HCT116 (cell line): ENCODE measurements around the gene AKAP3. TPM values are rescaled to one million over a fixed set of nuclear protein-coding genes. Genes with fewer than 3 reads are reported as not detected.

Source experiments
- ATAC-seq: fragments of 200-7000 bp; cut with Tn5 transposase; 2 replicates; pipeline ENCODE4 v1.9.1; 2020; ENCODE audit warnings: mild to moderate bottlenecking, moderate library complexity
- BruUV-seq: library from RNA; stranded (reverse); fragments of 400-500 nt; replicated peaks from 2 replicates; lab custom pipeline; 2021; lab: Mats Ljungman, UMichigan
- CTCF ChIA-PET: fragments of 300-600 bp; sonication (Branson Sonifier 250); formaldehyde crosslinking; loops from one replicate; lab custom pipeline; 2021; ENCODE audit warnings: antibody characterized with exemption; lab: Charles Lee
- POLR2A ChIA-PET: fragments of 300-600, 350-600 bp; sonication (Branson Sonifier 250); formaldehyde crosslinking; loops from one replicate; lab custom pipeline; 2021; ENCODE audit warnings: antibody characterized with exemption; lab: Charles Lee
- RAD21 ChIA-PET, 2 experiments: fragments of 300-600 bp; sonication (Branson Sonifier 250); formaldehyde crosslinking; loops; one replicate each; lab custom pipeline; 2023; ENCODE audit warnings: low total read pairs in 2 of 2; ENCODE audit not compliant: uncharacterized antibody in 2 of 2, unreplicated experiment in 2 of 2, low non-redundant PET in 1 of 2; lab: Charles Lee
- DNase-seq: peaks from one replicate; pipeline ENCODE4 v3.0.0-alpha.2; 2010; ENCODE audit warnings: low read depth, low spot score
- H2AFZ ChIP-seq: fragments of 200-600 bp; shearing (Covaris generic), sonication (generic); 2 replicates; pipeline ENCODE4 v1.6.1; 2017; ENCODE audit warnings: low read depth, mixed run types, mixed read lengths, antibody characterized with exemption, low read length; ENCODE audit not compliant: poor library complexity, severe bottlenecking
- H3K27ac ChIP-seq: 2 replicates; pipeline ENCODE4 v1.5.1; 2012; ENCODE audit warnings: low read depth, low read length
- H3K27me3 ChIP-seq: fragments of 200-600 bp; sonication (generic); 2 replicates; pipeline ENCODE4 v1.6.1; 2016; ENCODE audit warnings: mixed run types, low read length, mixed read lengths; ENCODE audit not compliant: insufficient read depth
- H3K36me3 ChIP-seq, 2 experiments: fragments of 200-500 bp in 1 of 2; fragments of 200-600 bp in 1 of 2; sonication (Bioruptor generic) in 1 of 2; sonication (generic) in 1 of 2; 2 replicates each; pipeline versions ENCODE4 v1.5.1 to v1.6.1; 2014 to 2016; ENCODE audit warnings: low read length in 2 of 2, inconsistent platforms in 1 of 2, mixed read lengths in 1 of 2, mixed run types in 1 of 2; ENCODE audit not compliant: insufficient read depth in 2 of 2, control insufficient read depth in 1 of 2
- H3K4me1 ChIP-seq, 2 experiments: fragments of 200-600 bp in 1 of 2; sonication (generic) in 1 of 2; 2 replicates each; pipeline versions ENCODE4 v1.5.1 to v1.6.1; 2012 to 2017; ENCODE audit warnings: low read length in 2 of 2, inconsistent platforms in 1 of 2, mild to moderate bottlenecking in 1 of 2, mixed read lengths in 1 of 2, mixed run types in 1 of 2, moderate library complexity in 1 of 2; ENCODE audit not compliant: insufficient read depth in 2 of 2, control insufficient read depth in 1 of 2
- H3K4me2 ChIP-seq: fragments of 200-600 bp; sonication (generic); 2 replicates; pipeline ENCODE4 v1.6.1; 2017; ENCODE audit warnings: mixed run types, low read length, mixed read lengths
- H3K4me3 ChIP-seq, 2 experiments: fragments of 200-600 bp in 1 of 2; sonication (generic) in 1 of 2; replicated peaks in 1 of 2; 2 replicates each; pipeline ENCODE4 v1.5.1; 2011 to 2016; ENCODE audit warnings: low read length in 2 of 2, control low read depth in 1 of 2, low read depth in 1 of 2, mild to moderate bottlenecking in 1 of 2, mixed read lengths in 1 of 2, mixed run types in 1 of 2
- H3K79me2 ChIP-seq: fragments of 200-600 bp; sonication (generic); 2 replicates; pipeline ENCODE4 v1.6.1; 2017; ENCODE audit warnings: mild to moderate bottlenecking, mixed run types, low read length, moderate library complexity, mixed read lengths; ENCODE audit not compliant: insufficient read depth
- H3K9ac ChIP-seq: fragments of 200-600 bp; sonication (generic); 2 replicates; pipeline ENCODE4 v1.6.1; 2016; ENCODE audit warnings: low read length, mixed read lengths
- H3K9me2 ChIP-seq: fragments of 200-600 bp; sonication (generic), shearing (Covaris generic); 2 replicates; pipeline ENCODE4 v1.6.1; 2017; ENCODE audit warnings: mixed run types, mild to moderate bottlenecking, moderate library complexity; ENCODE audit not compliant: insufficient read depth
- H3K9me3 ChIP-seq, 2 experiments: fragments of 200-500 bp in 1 of 2; fragments of 200-600 bp in 1 of 2; sonication (Bioruptor generic) in 1 of 2; sonication (generic) in 1 of 2; 2 replicates each; pipeline ENCODE4 v1.6.1; 2014 to 2017; ENCODE audit warnings: low read length in 2 of 2, mixed read lengths in 2 of 2, inconsistent platforms in 1 of 2, low read depth in 1 of 2, mild to moderate bottlenecking in 1 of 2, mixed run types in 1 of 2, moderate library complexity in 1 of 2; ENCODE audit not compliant: control insufficient read depth in 1 of 2, insufficient read depth in 1 of 2
- H4K20me1 ChIP-seq: fragments of 200-600 bp; sonication (generic), shearing (Covaris generic); 2 replicates; pipeline ENCODE4 v1.6.1; 2017; ENCODE audit warnings: mixed run types, mild to moderate bottlenecking, moderate library complexity; ENCODE audit not compliant: insufficient read depth
- ATF3 ChIP-seq: IDR thresholded peaks from 2 replicates; pipeline ENCODE4 v1.6.1; 2012
- CBX3 ChIP-seq: IDR thresholded peaks from 2 replicates; pipeline ENCODE4 v1.6.1; 2012; ENCODE audit warnings: low read depth
- CEBPB ChIP-seq: IDR thresholded peaks from 2 replicates; pipeline ENCODE4 v1.6.1; 2012; ENCODE audit warnings: low read depth
- CTCF ChIP-seq, 3 experiments: fragments of 200-600 bp in 1 of 3; sonication (generic) in 1 of 3; IDR thresholded peaks in 2 of 3; conservative IDR thresholded peaks in 1 of 3; 2 replicates each; pipeline ENCODE4 v1.5.1; 2012 to 2017; ENCODE audit warnings: low read depth in 2 of 3, low read length in 2 of 3, antibody characterized with exemption in 1 of 3, borderline replicate concordance in 1 of 3, control low read depth in 1 of 3, mild to moderate bottlenecking in 1 of 3, mixed read lengths in 1 of 3, mixed run types in 1 of 3, moderate library complexity in 1 of 3; ENCODE audit not compliant: insufficient read depth in 1 of 3
- EGR1 ChIP-seq: IDR thresholded peaks from 2 replicates; pipeline ENCODE4 v1.6.1; 2012; ENCODE audit warnings: low read depth
- ELF1 ChIP-seq: IDR thresholded peaks from 2 replicates; pipeline ENCODE4 v1.6.1; 2012; ENCODE audit warnings: low read depth, borderline replicate concordance
- EZH2 ChIP-seq: fragments of 200-600 bp; sonication (generic); IDR thresholded peaks from 2 replicates; pipeline ENCODE4 v1.6.1; 2017; ENCODE audit warnings: antibody characterized with exemption, mixed run types
- EZH2phosphoT487 ChIP-seq: fragments of 200-600 bp; IDR thresholded peaks from 2 replicates; pipeline ENCODE4 v1.6.1; 2018; ENCODE audit warnings: antibody characterized with exemption, borderline replicate concordance
- FOSL1 ChIP-seq: IDR thresholded peaks from 2 replicates; pipeline ENCODE4 v1.6.1; 2012; ENCODE audit warnings: low read depth
- MAX ChIP-seq: IDR thresholded peaks from 2 replicates; pipeline ENCODE4 v1.6.1; 2012
- RAD21 ChIP-seq: IDR thresholded peaks from 2 replicates; pipeline ENCODE4 v1.6.1; 2012; ENCODE audit warnings: low read depth, mild to moderate bottlenecking
- REST ChIP-seq: IDR thresholded peaks from 2 replicates; pipeline ENCODE4 v1.6.1; 2012; ENCODE audit warnings: low read depth
- TCF7L2 ChIP-seq: IDR thresholded peaks from 2 replicates; pipeline ENCODE4 v1.7.0; 2011; ENCODE audit warnings: borderline replicate concordance, inconsistent platforms; ENCODE audit not compliant: insufficient read depth, insufficient read length; ENCODE audit errors: extremely low read depth
- ZBTB33 ChIP-seq: IDR thresholded peaks from 2 replicates; pipeline ENCODE4 v1.6.1; 2011; ENCODE audit warnings: mild to moderate bottlenecking, low read length, moderate library complexity; ENCODE audit not compliant: insufficient replicate concordance; ENCODE audit errors: extremely low read depth
- ZFX ChIP-seq: fragments of 450-650 bp; IDR thresholded peaks from 2 replicates; pipeline ENCODE4 v1.6.1; 2017
- ZNF274 ChIP-seq: fragments of 200-500 bp; sonication (Bioruptor generic); IDR thresholded peaks from 2 replicates; pipeline ENCODE4 v1.6.1; 2014; ENCODE audit warnings: mild to moderate bottlenecking, low read depth, low read length, inconsistent platforms
- intact Hi-C: fragments of 100-400 bp; cut with micrococcal nuclease; formaldehyde crosslinking; loops from 2 replicates; pipeline ENCODE4 v1.10.0; 2022
- total RNA-seq: library from RNA; stranded (reverse); gene quantifications from one replicate; pipeline ENCODE4 v1.2.1, GENCODE V29; 2021; ENCODE audit not compliant: unreplicated experiment

Gene AKAP3
- total RNA-seq, 1 experiment from 2014 or later = 4.3 TPM

- TF ChIP-seq REST (no peak), EZH2 (no peak), ATF3 (no peak)
These were observed 44.1 kb downstream of the AKAP3 start (continued) for GRCh38 chr12:4604684-4605193.

- Histone ChIP-seq H2AFZ (no peak overlapping the region), H3K9me2 (no peaks in the 10 kb centered on the region), H3K79me2 (no peaks in the 10 kb centered on the region; the same call in 1 of the 2 replicates), H3K4me2 (no peak overlapping the region), H3K9me3 (no peaks in the 10 kb centered on the region), H3K4me3 (no peak overlapping the region), H3K4me1 (peaks cover 2 to 9% of the 10 kb centered on the region in 2 experiments; a peak in 1 of 4 replicates), H3K27me3 (no peaks in the 10 kb centered on the region; the same call in 1 of the 2 replicates), H4K20me1 (no peaks in the 10 kb centered on the region), H3K27ac (no peak overlapping the region), H3K36me3 (no peaks in the 10 kb centered on the region), H3K9ac (no peak overlapping the region)
- POLR2A ChIA-PET = no interaction called here
- intact Hi-C loops = loop anchor here (2.0 to 10.0 kb wide), 3 partner anchors 45 to 151 kb away; partner anchors contain the start of genes AKAP3, NDUFA9 and RAD51AP1
- RAD21 ChIA-PET = no interaction called here
- DNase-seq = no peak
- no TSS peak for BruUV-seq
- no peak for ATAC-seq
- CTCF ChIA-PET = interaction anchor here (0.8 to 1.9 kb wide), 3 partner anchors 12 to 18 kb away, joined by 3 to 5 read pairs (median 3); no protein-coding TSS in a partner anchor
- TF ChIP-seq CBX3 (no peak), EZH2phosphoT487 (no peak), MAX (no peak), FOSL1 (no peak), CEBPB (no peak), RAD21 (no peak), ELF1 (no peak), CTCF (IDR thresholded peaks at IDR 0.05 in 2 of 3, conservative IDR thresholded peaks at IDR 0.05 in 1 of 3; ENCODE audit: borderline replicate concordance in 1 of 3, insufficient read depth in 1 of 3, low read depth in 2 of 3, low read length in 2 of 3) (no peak), EZH2 (no peak), TCF7L2 (no peak), ZNF274 (no peak), ZBTB33 (no peak), ATF3 (no peak), EGR1 (no peak), ZFX (no peak)
These were observed 44.9 kb downstream of the AKAP3 start for GRCh38 chr12:4603946-4604345.
